ENCODE data around the gene BLNK. TPM values are rescaled to one million over a fixed set of nuclear protein-coding genes. Genes with fewer than 3 reads are reported as not detected.

BLNK gene
- polyA plus RNA-seq, 1 experiment = not detected

- H3K27me3 ChIP-seq (ENCODE audit: control insufficient read depth, insufficient read depth, low read length) = no peaks in the 10 kb centered on the region
- DNase-seq (ENCODE audit: low read depth) = no peak
- H3K4me3 ChIP-seq (ENCODE audit: low read depth, low read length) = no peak overlapping the region
- ChIA-PET POLR2A (no interaction called here), CTCF (no interaction called here)
- TF ChIP-seq CTCF (IDR thresholded peaks at IDR 0.05; ENCODE audit: insufficient read depth, low read depth, low read length) = no peak
- H3K36me3 ChIP-seq (ENCODE audit: control insufficient read depth, insufficient read depth, low read length) = no peaks in the 10 kb centered on the region
Observed at GRCh38 chr10:96188916-96189315, 82.5 kb downstream of the BLNK start.

GRCh38 chr10:96188421-96188820, 82.9 kb downstream of the BLNK start:
- DNase-seq (ENCODE audit: low read depth) = no peak

GRCh38 chr10:96176985-96177384, 94.4 kb downstream of the BLNK start:
- DNase-seq (ENCODE audit: low read depth) = no peak
- H3K27me3 ChIP-seq (ENCODE audit: control insufficient read depth, insufficient read depth, low read length) = no peaks in the 10 kb centered on the region
- H3K36me3 ChIP-seq (ENCODE audit: control insufficient read depth, insufficient read depth, low read length) = no peaks in the 10 kb centered on the region
- H3K4me3 ChIP-seq (ENCODE audit: low read depth, low read length) = no peak overlapping the region
- ChIA-PET POLR2A (no interaction called here), CTCF (no interaction called here)
- TF ChIP-seq CTCF (IDR thresholded peaks at IDR 0.05; ENCODE audit: insufficient read depth, low read depth, low read length) = no peak

More at GRCh38 chr10:96188421-96188820, 82.9 kb downstream of the BLNK start:
- no peak overlapping the region for H3K4me3 ChIP-seq (ENCODE audit: low read depth, low read length)
- ChIA-PET POLR2A (no interaction called here), CTCF (no interaction called here)
- no peaks in the 10 kb centered on the region for H3K36me3 ChIP-seq (ENCODE audit: control insufficient read depth, insufficient read depth, low read length)
- H3K27me3 ChIP-seq (ENCODE audit: control insufficient read depth, insufficient read depth, low read length) = no peaks in the 10 kb centered on the region
- TF ChIP-seq CTCF (IDR thresholded peaks at IDR 0.05; ENCODE audit: insufficient read depth, low read depth, low read length) = no peak

- no peak for TF ChIP-seq CTCF (IDR thresholded peaks at IDR 0.05; ENCODE audit: insufficient read depth, low read depth, low read length)
- CTCF ChIA-PET = no interaction called here
- H3K27me3 ChIP-seq (ENCODE audit: control insufficient read depth, insufficient read depth, low read length) = no peaks in the 10 kb centered on the region
Observed at GRCh38 chr10:96172666-96173065, 98.7 kb downstream of the BLNK start.

GRCh38 chr10:96170230-96170629, 101.1 kb downstream of the BLNK start:
- Histone ChIP-seq H3K36me3 (ENCODE audit: control insufficient read depth, insufficient read depth, low read length) (no peaks in the 10 kb centered on the region), H3K4me3 (ENCODE audit: low read depth, low read length) (no peak overlapping the region), H3K27me3 (ENCODE audit: control insufficient read depth, insufficient read depth, low read length) (no peaks in the 10 kb centered on the region)
- no peak for DNase-seq (ENCODE audit: low read depth)
- ChIA-PET POLR2A (no interaction called here), CTCF (interaction anchor here (0.6 kb wide), 1 partner anchor 152 kb away, joined by 3 read pairs; no protein-coding TSS in a partner anchor)
- no peak for TF ChIP-seq CTCF (IDR thresholded peaks at IDR 0.05; ENCODE audit: insufficient read depth, low read depth, low read length)

More at GRCh38 chr10:96172666-96173065, 98.7 kb downstream of the BLNK start:
- POLR2A ChIA-PET = no interaction called here
- Histone ChIP-seq H3K36me3 (ENCODE audit: control insufficient read depth, insufficient read depth, low read length) (no peaks in the 10 kb centered on the region), H3K4me3 (ENCODE audit: low read depth, low read length) (no peak overlapping the region)
- no peak for DNase-seq (ENCODE audit: low read depth)
